Stimulated activated CD8-positive, alpha-beta memory T cell treated with anti-CD3 and anti-CD28 coated beads, Interleukin-4, amount 100 ng/mL, for 1 hour (primary cell): ENCODE data around the gene CTNNA2.

ENCODE experiments used
- DNase-seq, 2 donors: peaks; one replicate each; pipeline ENCODE4 v3.0.0-alpha.2; 2020; ENCODE audit warnings: low read depth in 2 of 2, low spot score in 1 of 2

Gene CTNNA2

DNA sequence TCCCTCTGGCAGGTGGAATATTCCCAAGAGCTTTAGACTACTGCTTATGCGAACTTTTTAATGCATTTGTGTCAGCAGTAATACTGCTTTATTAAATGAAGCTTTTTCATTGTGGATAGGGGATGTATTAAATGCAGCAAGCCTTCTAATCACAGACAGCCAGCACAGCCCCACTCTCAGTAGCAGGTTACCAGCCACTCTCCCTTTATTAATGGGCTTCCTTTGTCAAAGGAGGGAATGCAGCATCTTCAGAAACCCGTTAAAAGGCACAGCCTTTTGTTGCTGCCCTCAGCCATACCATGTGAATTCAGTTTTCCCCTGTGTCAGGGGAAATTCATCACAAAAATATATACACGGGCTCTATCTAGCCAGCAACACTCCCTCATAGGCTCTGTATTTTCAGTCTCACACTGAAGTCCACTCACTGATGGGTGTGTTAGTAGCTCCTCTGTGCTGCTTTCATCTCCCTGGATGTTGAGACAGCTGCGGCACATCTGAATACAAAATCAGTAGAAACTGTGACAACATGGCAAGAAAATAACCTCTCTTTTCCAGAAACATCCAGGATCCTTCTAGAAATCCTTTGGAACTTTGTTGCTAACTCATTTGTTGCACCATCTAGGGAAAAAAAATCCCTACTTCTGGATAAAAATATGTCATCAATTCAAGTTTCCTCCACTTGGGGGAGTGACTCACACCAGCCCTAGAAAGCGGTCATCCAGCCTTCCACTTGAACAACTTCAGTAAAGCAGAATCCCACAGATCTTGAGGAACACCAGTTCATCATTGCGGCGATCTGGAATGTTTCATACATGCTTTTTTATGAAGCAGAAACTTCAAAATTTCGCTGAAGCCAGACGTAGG lies 743.3 kb downstream of the CTNNA2 start:
- DNase-seq: no peak

DNA sequence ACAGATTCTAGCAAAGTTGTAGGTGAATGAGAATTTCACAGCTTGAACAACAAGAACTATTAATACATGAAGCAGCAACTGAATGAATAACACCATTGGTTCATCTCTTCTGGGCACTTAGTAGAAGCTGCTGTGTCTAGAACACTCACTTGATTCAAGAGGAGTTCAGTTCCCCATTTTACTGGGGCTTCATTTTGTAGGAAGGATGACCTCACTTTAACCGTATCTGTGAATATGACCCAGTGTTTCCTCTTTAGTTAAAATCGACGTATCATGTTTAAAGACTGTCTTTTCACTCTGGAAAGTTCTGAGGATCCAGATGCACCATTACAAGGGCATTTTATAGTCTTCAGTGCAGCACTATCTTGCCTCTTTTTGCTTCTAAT lies 743.9 kb downstream of the CTNNA2 start:
- no peak for DNase-seq

GRCh38 chr2:80257450-80257849 lies 744.6 kb downstream of the CTNNA2 start:
- DNase-seq: no peak

- DNase-seq: no peak
Measured at GRCh38 chr2:80258341-80258740, 745.5 kb downstream of the CTNNA2 start.

DNA sequence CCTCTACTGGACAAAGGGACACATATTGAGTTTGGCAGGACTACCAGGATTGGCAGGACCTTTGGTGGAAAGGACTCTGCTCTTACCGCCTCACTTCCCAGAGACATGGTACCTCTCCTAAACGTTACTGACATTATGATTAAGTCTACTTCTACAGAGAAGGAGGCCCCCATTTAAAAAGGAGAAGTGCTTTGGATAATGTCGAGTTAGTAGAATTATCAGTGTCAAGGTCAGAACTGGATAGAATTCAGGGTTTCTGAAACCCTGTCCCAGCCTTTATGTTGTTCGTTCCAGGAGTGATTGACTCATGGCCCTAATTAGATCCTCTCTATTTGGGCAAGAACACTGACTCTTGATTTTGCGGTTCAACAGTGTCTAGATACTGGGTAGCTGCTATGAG lies 745.9 kb downstream of the CTNNA2 start:
- no peak for DNase-seq

DNA sequence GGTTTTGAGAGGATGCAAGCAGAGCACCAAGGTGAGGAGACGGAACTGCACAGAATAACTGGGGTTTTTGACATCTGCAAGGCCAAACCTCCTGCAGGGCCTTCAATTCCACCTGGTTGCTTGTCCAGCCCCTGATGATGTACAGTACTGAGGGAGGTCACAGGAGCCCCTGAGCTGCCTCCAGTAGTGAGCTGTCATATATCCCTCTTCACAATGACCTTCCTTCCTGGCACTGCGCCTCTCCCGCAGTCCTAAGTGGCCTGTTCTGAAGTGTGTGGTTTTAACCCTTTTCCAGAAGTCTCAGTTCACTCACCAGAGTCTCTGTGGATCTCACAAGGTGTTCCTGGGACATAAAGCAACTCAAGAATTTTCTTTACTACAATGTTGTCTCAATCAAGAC lies 746.4 kb downstream of the CTNNA2 start:
- DNase-seq: no peak

GRCh38 chr2:80266231-80266630 lies 753.4 kb downstream of the CTNNA2 start:
- DNase-seq: no peak

GRCh38 chr2:80269806-80270205 lies 757.0 kb downstream of the CTNNA2 start:
- no peak for DNase-seq

DNA sequence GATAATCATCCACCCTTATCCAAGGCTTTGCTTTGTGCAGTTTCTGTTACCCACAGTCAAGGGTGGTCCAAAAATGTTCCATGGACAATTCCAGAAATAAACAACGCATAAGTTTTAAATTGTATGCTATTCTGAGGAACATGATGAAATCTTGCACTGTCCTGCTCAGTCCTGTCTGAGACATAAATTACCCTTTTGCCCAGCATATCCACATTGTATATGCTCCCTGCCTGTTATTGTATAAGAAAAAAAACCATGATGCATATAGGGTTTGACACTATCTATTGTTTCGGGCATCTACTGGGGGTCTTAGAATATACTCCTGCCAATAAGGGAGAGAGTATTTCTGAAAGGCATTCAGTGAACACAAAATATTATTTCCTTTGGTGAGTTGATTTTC lies 767.7 kb downstream of the CTNNA2 start:
- no peak for DNase-seq

DNA sequence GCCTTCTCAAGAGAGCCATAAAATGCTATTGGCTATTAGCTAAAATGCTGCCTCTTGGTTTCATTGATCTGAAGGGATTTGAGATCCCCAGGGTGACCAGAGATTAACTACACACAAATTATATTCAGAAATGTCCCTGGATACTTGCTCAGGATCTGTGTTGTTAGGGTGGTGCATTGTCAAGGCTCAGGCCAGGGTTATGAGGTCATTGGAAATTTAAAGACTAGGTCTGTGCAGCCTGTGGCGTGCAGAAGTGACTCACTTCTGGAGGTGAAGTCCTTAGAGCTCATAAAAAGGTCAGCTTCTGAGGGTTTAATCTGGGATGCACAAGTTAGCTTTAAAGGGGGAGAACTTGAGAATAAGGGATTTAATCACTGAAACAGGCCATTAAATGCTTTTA lies 768.2 kb downstream of the CTNNA2 start:
- no peak for DNase-seq

DNA sequence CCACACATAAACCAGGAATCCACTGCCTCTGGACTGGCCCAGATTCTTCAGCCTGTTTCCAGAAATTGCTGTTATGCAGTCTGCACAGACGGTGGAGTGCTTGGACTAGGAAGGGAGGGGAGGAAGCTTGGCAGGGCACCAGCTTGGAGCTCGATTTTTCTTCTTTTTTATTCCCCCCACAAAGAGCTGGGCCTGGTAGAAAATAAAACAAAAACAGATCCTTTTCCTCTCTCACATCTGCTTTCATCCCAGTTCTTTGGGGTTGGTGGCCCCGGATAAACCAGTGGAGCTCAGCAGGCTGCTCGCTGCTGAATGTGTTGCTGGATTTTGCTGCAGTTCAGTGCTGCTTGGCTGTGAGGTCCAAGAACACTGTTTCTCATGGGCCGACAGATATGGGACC lies 775.7 kb downstream of the CTNNA2 start:
- DNase-seq: no peak

DNA sequence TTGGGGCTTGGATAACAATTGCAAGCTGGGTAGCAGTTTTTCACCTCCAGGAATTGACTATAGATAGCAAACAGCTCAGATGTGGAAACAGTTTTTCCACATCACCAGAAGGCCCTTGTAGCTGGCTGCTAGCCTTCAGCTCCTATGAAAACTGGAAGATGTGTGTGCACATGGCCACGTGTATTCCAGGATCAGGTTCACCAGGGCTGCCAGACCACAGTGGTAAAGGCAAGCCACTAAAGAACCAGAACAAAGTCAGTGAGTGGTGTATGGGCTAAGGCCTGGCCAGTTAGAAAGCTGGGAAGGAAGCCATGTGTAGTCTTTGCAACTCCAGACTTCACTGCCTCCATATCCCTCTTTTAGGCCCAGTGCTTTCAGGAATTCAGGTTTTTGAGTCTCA lies 778.8 kb downstream of the CTNNA2 start:
- no peak for DNase-seq

GRCh38 chr2:80292474-80292873 lies 779.6 kb downstream of the CTNNA2 start:
- DNase-seq: no peak

DNA sequence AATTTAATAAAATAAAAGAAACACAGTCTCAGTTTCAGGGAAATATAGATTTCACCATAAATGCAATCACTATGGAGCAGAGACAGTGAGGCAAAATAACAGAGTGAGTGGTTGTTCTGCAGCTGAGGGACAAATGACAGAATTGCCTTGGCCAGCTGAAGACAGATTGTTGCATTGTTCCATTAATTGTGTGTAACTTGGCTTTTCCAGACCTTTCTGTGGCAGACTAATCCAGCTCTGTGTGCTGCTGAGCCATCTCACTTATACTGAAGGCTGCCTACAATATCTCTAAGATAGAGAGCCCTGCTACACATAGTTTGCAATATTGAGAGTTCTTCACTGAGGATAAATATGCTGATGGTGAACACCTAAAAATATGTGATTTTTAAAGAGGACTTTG lies 780.2 kb downstream of the CTNNA2 start:
- DNase-seq: no peak

- DNase-seq: no peak
Measured at GRCh38 chr2:80298954-80299353, 786.1 kb downstream of the CTNNA2 start.

DNA sequence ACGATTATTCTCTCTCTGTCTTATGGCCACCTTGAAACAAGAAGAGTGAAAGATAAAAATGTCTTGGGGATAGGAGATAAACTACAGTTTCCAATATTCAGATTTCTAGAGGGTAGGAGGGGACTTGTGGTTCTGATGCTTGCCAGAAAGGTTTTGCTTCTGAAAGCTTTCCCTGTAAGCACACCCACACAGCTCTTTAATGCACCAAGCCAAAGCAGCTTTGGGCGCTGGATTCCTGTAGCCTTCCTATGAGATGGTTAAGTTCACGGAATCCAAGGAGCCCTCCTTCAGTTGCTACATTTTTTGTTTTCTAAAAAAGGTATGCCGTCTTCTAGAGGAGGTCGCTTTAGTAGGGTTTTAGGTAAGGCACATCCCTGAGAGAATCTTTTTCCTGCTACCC lies 786.8 kb downstream of the CTNNA2 start:
- DNase-seq: no peak

DNA sequence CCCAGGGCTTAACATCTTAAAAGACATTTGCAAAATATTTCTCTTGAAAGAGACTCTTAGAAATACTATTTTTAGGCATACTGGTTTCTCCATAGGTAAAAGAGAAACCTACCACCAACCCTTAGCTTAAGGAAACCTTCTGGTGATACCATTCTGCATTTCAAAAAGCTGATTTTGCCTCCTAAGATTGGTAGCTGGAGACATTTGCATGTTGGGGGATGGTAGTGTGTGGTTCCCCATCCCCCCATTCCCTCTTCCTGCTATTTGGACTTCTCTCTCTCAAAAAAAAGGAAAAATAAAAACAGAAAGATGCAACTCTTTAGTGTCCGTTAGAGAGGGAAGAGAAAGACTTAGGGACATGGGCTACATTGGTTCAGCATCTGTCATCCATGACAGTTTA lies 787.5 kb downstream of the CTNNA2 start:
- DNase-seq: no peak

GRCh38 chr2:80300954-80301353 lies 788.1 kb downstream of the CTNNA2 start:
- DNase-seq: no peak

DNA sequence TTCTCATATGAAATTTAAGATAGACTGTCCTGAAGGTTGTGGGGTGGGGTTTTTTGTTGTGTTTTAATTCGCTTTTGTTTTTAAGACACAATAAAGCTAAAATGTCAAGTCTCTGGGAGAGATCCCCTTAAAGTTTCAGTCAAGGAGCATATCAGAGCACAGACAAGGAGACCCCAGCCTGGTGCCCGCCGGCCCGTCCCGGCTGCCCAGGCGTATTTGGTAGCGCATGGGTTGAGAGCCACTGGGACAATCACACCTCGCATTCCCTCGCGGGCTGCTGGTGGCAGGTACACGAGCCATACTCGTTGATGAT lies 789.1 kb downstream of the CTNNA2 start:
- DNase-seq: no peak

DNA sequence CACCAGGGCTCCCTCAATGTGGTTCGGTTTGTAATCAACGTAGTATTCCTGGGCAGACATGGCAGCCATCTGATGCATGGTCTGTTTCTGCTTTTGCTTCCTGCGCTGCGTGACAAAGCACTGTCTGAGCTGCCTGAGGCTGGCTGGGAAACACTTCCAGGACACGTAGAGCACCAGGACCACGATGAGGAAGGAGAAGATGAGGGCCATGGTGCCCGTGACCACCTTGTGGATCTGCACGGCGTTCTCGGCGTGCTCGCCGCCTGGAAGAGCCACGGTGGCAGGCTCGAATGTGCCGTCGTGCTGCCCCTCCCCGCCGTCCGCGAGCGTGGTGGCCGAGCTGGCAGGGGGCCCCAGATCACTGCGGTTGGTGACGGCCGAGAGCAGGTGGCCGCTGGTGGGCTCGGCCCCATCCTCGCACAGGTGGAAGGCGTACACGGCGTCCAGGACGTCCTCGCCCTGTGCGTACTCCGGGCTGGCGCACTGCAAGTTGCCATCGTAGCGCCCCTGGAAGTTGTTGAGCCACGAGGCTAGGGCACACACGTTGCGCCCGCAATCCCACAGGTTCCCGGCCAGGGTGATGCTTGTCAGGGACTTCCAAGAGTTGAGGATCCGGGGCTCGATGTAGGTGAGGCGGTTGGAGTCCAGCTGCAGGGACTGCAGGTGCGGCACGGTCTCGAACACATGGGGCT lies 789.6 kb downstream of the CTNNA2 start:
- no peak for DNase-seq

- DNase-seq: no peak
Measured at GRCh38 chr2:80303006-80303908, 790.4 kb downstream of the CTNNA2 start.
